Activated CD4-positive, alpha-beta T cell treated with anti-CD3 and anti-CD28 coated beads for 1 hour (primary cell): ENCODE data around the gene ZNF583.

ENCODE experiments used
- DNase-seq: peaks from one replicate; pipeline ENCODE4 v3.0.0-alpha.2; 2020

ZNF583 gene

GRCh38 chr19:56476093-56476492 lies 72.0 kb downstream of the ZNF583 start:
- no peak for DNase-seq
